SU-DHL-6 (cell line): ENCODE results near the gene ASPA.
"Not testable (repeated sequence)": the region's sequence is repeated elsewhere in the genome, so short reads cannot be mapped to it uniquely, and the experiment has no call there.

ENCODE experiments used
- H2AFZ ChIP-seq: fragments of 200-600 bp; sonication (generic); 2 replicates; pipeline ENCODE4 v1.6.1; 2014; ENCODE audit warnings: low read depth, mild to moderate bottlenecking, moderate library complexity, mixed read lengths, antibody characterized with exemption, low read length; ENCODE audit not compliant: severe bottlenecking
- H3F3A ChIP-seq: fragments of 200-600 bp; shearing (Covaris generic); 2 replicates; pipeline ENCODE4 v1.6.0; 2016; ENCODE audit warnings: antibody characterized with exemption, mild to moderate bottlenecking; ENCODE audit not compliant: insufficient read depth
- H3K27ac ChIP-seq: fragments of 200-600 bp; sonication (generic); 2 replicates; pipeline ENCODE4 v1.5.1; 2016; ENCODE audit warnings: low read depth, mild to moderate bottlenecking, low read length, moderate library complexity, mixed read lengths
- H3K27me3 ChIP-seq: fragments of 200-600 bp; sonication (generic), shearing (Covaris generic); 2 replicates; pipeline ENCODE4 v1.6.0; 2014; ENCODE audit warnings: mild to moderate bottlenecking, low read length
- H3K36me3 ChIP-seq: fragments of 200-600 bp; sonication (generic); 2 replicates; pipeline ENCODE4 v1.6.1; 2014; ENCODE audit warnings: mild to moderate bottlenecking, low read length, mixed read lengths
- H3K4me2 ChIP-seq: fragments of 300-600, 200-600 bp; shearing (Covaris generic), sonication (generic); 2 replicates; pipeline ENCODE4 v1.6.0; 2014; ENCODE audit warnings: low read length, low read depth, mild to moderate bottlenecking; ENCODE audit not compliant: poor library complexity, severe bottlenecking
- H3K4me3 ChIP-seq: fragments of 200-600 bp; sonication (generic); 2 replicates; pipeline ENCODE4 v1.5.1; 2014; ENCODE audit warnings: antibody characterized with exemption, low read length, mild to moderate bottlenecking, mixed read lengths; ENCODE audit not compliant: insufficient read depth, poor library complexity, severe bottlenecking
- H3K79me2 ChIP-seq: fragments of 200-600 bp; sonication (generic); 2 replicates; pipeline ENCODE4 v1.6.1; 2014; ENCODE audit warnings: mild to moderate bottlenecking, low read length, moderate library complexity; ENCODE audit not compliant: insufficient read depth
- H3K9ac ChIP-seq: fragments of 200-600 bp; sonication (generic); 2 replicates; pipeline ENCODE4 v1.7.0; 2014; ENCODE audit warnings: mild to moderate bottlenecking, low read length
- H3K9me2 ChIP-seq: fragments of 200-600 bp; sonication (generic); replicated peaks from 2 replicates; pipeline ENCODE4 v1.6.1; 2014; ENCODE audit warnings: low read length; ENCODE audit not compliant: insufficient read depth
- H3K9me3 ChIP-seq: fragments of 200-600 bp; sonication (generic); 2 replicates; pipeline ENCODE4 v1.6.1; 2014; ENCODE audit warnings: low read length, mixed read lengths; ENCODE audit not compliant: insufficient read depth
- H4K20me1 ChIP-seq: fragments of 200-600 bp; sonication (generic); 2 replicates; pipeline ENCODE4 v1.6.1; 2014; ENCODE audit warnings: low read depth, mild to moderate bottlenecking, antibody characterized with exemption, low read length, moderate library complexity, mixed read lengths
- EZH2phosphoT487 ChIP-seq: fragments of 200-600 bp; sonication (generic), shearing (Covaris generic); conservative IDR thresholded peaks from 2 replicates; pipeline ENCODE4 v1.6.1; 2018; ENCODE audit warnings: mild to moderate bottlenecking, antibody characterized with exemption, low read length, moderate library complexity, mixed read lengths
- TF ChIP-seq, protein P1 (sequence below): fragments of 200-600 bp; sonication (generic); IDR thresholded peaks from one replicate; pipeline ENCODE4 v1.5.1; 2017; ENCODE audit warnings: antibody characterized with exemption, mild to moderate bottlenecking, low read length, moderate library complexity; ENCODE audit not compliant: insufficient read depth, poor library complexity, severe bottlenecking

The ASPA gene

DNA sequence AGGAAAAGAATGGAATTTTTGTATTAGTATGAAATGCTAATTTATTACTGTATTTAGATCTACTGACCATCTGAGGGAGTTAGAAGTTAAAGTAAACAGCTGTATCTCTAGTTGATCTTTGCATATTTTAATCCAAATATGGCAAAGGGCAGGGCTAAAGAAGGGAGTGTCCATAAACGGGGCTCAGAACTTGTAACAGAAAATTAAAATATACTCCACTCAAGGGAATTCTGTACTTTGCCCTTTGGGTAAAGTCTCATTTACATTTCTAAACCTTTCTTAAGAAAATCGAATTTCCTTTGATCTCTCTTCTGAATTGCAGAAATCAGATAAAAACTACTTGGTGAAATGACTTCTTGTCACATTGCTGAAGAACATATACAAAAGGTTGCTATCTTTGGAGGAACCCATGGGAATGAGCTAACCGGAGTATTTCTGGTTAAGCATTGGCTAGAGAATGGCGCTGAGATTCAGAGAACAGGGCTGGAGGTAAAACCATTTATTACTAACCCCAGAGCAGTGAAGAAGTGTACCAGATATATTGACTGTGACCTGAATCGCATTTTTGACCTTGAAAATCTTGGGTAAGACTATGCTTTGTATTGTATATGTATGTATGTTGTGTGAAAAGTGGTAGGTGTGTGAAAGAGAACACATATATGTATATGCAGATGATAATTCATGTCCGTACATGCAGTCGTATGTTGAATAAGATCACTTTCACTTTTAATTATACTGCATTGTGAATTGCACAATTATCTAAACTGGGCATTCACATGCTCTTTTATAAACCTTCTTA, at the start of gene ASPA:
ASPA (plus strand) TSS at position 186 of the 799 bp plus-strand sequence; CDS start at position 349, 163 bp downstream.
- no peaks in the 10 kb centered on the region for H3K27me3 ChIP-seq
- no peaks in the 10 kb centered on the region for H3K9me2 ChIP-seq
- H3F3A ChIP-seq: no peaks in the 10 kb centered on the region
- no peak for TF ChIP-seq EZH2phosphoT487
- H4K20me1 ChIP-seq: no peaks in the 10 kb centered on the region
- no peak within 1 kb of the TSS for H3K27ac ChIP-seq
- H3K4me3 ChIP-seq: no peak within 1 kb of the TSS
- no peaks in the 10 kb centered on the region for H3K9me3 ChIP-seq
- no peak within 1 kb of the TSS for H3K4me2 ChIP-seq
- no peaks in the 10 kb centered on the region for H3K79me2 ChIP-seq
- no peaks in the 10 kb centered on the region for H3K36me3 ChIP-seq
- H2AFZ ChIP-seq: no peak within 1 kb of the TSS
- H3K9ac ChIP-seq: no peak within 1 kb of the TSS

DNA sequence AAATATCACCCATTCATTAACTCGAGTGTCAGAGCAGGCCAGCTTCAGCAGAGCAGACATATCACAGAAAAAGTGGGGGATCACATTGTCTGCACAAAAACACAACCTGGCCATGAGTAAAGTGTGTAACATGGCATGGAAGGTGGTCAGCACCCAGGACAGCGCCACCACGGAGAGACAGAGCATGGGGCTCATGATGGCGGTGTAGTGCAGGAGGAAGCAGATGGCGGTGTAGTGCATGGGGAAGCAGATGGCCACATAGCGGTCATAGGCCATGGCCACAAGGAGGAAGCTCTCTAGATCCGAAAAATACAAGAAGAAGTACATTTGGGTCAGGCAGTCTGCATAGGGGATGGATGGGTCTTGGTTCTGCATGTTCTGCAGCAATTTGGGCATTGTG, 42.6 kb upstream of the ASPA start:
- H3K9ac ChIP-seq, H3K4me3 ChIP-seq, H3K4me2 ChIP-seq, H3K9me3 ChIP-seq, H3K27ac ChIP-seq, H3F3A ChIP-seq, H3K79me2 ChIP-seq, H4K20me1 ChIP-seq, H3K36me3 ChIP-seq, H3K9me2 ChIP-seq, H2AFZ ChIP-seq, H3K27me3 ChIP-seq: not testable (repeated sequence)

DNA sequence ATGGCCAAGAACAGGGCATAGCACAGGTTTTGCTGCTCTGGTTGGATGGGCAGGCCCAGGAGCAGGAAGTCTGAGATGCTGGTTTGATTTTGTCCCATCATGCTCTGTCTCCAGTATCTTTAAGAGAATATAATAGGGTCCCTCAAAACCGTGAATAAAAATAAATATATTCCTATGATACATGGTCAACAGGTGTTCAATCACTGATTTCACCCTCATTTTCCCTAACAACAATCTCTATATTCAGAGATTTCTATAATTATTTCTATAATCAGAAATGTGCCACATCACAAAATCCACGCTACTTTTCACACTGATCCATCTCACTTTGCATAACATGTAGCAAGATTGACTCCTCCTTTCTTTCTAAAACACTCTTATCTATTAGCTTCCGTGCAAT, 42.1 kb upstream of the ASPA start, which contains the start of gene OR1E2:
OR1E2 (minus strand) TSS at position 101 of the 400 bp plus-strand sequence; CDS start at position 101, 0 bp downstream.
- TF ChIP-seq EZH2phosphoT487: no peak
- TF ChIP-seq, protein P1, sequence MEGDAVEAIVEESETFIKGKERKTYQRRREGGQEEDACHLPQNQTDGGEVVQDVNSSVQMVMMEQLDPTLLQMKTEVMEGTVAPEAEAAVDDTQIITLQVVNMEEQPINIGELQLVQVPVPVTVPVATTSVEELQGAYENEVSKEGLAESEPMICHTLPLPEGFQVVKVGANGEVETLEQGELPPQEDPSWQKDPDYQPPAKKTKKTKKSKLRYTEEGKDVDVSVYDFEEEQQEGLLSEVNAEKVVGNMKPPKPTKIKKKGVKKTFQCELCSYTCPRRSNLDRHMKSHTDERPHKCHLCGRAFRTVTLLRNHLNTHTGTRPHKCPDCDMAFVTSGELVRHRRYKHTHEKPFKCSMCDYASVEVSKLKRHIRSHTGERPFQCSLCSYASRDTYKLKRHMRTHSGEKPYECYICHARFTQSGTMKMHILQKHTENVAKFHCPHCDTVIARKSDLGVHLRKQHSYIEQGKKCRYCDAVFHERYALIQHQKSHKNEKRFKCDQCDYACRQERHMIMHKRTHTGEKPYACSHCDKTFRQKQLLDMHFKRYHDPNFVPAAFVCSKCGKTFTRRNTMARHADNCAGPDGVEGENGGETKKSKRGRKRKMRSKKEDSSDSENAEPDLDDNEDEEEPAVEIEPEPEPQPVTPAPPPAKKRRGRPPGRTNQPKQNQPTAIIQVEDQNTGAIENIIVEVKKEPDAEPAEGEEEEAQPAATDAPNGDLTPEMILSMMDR: no peak
- H4K20me1 ChIP-seq: no peaks in the 10 kb centered on the region
- H3K4me3 ChIP-seq: no peak within 1 kb of the TSS
- no peak within 1 kb of the TSS for H2AFZ ChIP-seq
- H3K27me3 ChIP-seq: no peaks in the 10 kb centered on the region
- H3K36me3 ChIP-seq: peaks cover 4% of the 10 kb centered on the region; the same call in 1 of the 2 replicates
- H3K9me2 ChIP-seq: no peaks in the 10 kb centered on the region
- H3K9me3 ChIP-seq: peaks cover 7% of the 10 kb centered on the region; the same call in 1 of the 2 replicates
- H3K9ac ChIP-seq: no peak within 1 kb of the TSS
- no peak within 1 kb of the TSS for H3K27ac ChIP-seq
- H3K4me2 ChIP-seq: no peak within 1 kb of the TSS
- H3F3A ChIP-seq: no peaks in the 10 kb centered on the region
- no peaks in the 10 kb centered on the region for H3K79me2 ChIP-seq

DNA sequence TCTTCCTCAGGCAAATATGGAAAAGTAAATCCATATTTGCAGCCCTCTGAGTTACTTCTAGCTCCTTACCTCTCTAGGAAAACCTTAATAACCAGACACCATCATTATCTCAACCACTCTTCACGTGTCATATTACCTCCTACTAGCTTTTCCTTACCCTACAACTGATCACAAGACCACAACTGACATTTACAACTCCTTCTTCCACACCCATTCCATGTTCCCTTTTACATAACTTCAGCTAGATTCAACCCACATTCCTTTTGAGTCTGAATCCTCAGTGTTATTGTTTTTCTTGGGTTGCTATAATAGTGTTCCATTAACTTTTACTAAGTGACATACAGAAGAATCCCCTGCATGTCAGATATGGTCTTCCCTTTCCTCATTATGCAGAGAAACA, 37.4 kb upstream of the ASPA start:
- Histone ChIP-seq H4K20me1 (no peaks in the 10 kb centered on the region), H3K9me3 (no peaks in the 10 kb centered on the region), H3K27ac (no peak overlapping the region), H2AFZ (no peak overlapping the region), H3K27me3 (no peaks in the 10 kb centered on the region), H3K4me3 (no peak overlapping the region), H3K79me2 (no peaks in the 10 kb centered on the region), H3K36me3 (no peaks in the 10 kb centered on the region), H3K9ac (no peak overlapping the region), H3K9me2 (no peaks in the 10 kb centered on the region), H3K4me2 (no peak overlapping the region), H3F3A (no peaks in the 10 kb centered on the region)
- TF ChIP-seq EZH2phosphoT487: no peak
- TF ChIP-seq, protein P1: no peak
